Measurements from ENCODE around the gene CNDP2.

GRCh38 chr18:74532511-74533025 is 36.4 kb downstream of the CNDP2 start:
- TF ChIP-seq CTCF (conservative IDR thresholded peaks at IDR 0.05) (no peak), EZH2 (IDR thresholded peaks at IDR 0.05; ENCODE audit: low read depth) (no peak)
